GM19035 (cell line): Measurements from ENCODE around the gene GRIK3.
"Not testable (repeated sequence)": the region's sequence is repeated elsewhere in the genome, so short reads cannot be mapped to it uniquely, and the experiment has no call there.

ENCODE experiments used
- ATAC-seq: cut with Tn5 transposase; IDR thresholded peaks from one replicate; pipeline ENCODE4 v1.9.1; 2021; ENCODE audit not compliant: unreplicated experiment

The GRIK3 gene

GRCh38 chr1:36948147-36948546 is 86.2 kb downstream of the GRIK3 start:
- no peak for ATAC-seq

- ATAC-seq, result no peak
Observed at GRCh38 chr1:36947384-36947783, 86.9 kb downstream of the GRIK3 start.

DNA sequence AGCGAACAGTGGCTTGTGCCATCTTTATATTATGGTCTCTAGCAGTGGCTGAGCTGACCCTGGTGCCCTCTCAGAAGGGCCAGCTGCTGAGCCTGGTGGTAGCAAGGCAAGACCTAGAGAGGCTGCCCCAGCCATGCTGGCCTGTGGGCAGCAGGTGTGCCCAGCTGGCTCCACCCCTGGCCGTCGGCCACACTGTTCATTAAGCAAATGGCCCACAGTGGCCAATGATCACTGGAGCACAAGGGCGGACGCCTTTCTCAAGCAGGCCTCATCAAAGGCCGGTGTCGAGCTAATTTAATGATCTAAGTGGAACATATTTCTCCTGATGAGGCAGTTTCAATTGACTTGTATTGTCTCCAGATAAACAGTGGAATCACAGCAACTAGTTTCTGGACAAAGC is 89.4 kb downstream of the GRIK3 start:
- no peak for ATAC-seq

DNA sequence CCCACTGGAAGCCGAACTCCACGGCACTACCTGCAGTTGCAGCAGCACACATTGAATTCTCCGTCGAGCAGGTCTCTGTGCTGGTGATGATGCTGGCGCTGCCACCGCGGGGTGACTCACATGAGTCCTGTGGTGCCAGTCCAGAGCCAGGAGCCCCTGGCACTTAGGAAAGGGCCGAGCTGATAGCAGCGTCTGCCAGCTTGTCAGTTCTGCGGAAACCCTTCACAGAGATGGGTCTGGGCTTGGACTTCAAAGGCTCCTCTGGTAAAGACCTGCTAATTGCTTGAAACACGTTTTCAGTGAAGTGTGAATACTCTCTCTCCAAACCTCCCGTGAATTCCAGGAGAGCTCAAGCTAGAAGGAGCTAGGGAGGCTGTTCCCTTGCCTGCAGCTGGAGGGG is 92.2 kb downstream of the GRIK3 start:
- no peak for ATAC-seq

GRCh38 chr1:36941316-36941978 is 92.9 kb downstream of the GRIK3 start:
- ATAC-seq, result no peak

DNA sequence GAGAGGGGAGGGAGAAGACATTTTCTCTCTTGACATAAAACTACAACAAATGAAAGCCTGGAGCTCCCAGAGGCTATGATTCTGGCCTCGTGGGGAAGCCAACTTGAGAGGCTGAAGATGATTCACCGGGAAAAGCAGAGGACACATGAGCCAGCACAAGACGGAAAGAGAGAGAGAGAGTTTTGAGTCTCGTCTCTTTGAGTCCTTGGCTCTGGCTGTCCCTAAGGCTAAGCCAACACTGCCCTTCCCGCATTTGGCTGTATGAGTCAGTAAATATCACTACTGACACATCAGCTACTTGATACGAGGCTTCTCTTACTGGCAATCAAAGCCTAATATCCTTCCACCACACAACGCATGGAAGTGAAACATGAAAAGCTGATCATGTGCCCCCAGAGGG is 95.5 kb downstream of the GRIK3 start:
- ATAC-seq, result no peak

GRCh38 chr1:36937371-36937770 is 96.9 kb downstream of the GRIK3 start:
- ATAC-seq, result no peak

DNA sequence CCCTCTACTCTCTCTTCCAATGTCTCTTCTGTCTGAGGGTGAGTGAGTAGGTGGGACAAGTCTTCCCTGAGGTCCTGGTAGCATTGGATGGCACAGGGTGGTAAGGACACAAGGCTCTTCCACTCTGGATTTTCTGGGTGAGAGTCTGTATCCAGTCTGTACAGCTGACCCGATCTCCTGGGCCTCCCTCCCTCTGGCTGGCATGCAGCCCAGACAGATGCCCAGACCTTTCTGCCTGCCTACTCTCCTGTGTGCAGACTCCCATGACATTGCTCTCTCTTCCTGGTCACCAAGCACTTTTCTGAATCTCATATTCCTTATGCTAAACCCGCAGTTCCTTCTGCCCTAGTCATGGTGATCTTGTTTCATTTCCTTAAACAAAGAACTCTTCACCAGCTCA is 100.3 kb downstream of the GRIK3 start:
- no peak for ATAC-seq

- ATAC-seq, result no peak
Observed at GRCh38 chr1:36927826-36928225, 106.5 kb downstream of the GRIK3 start.

GRCh38 chr1:36925251-36925650 is 109.1 kb downstream of the GRIK3 start:
- no peak for ATAC-seq

GRCh38 chr1:36924282-36924811 is 110.0 kb downstream of the GRIK3 start:
- ATAC-seq, result no peak

DNA sequence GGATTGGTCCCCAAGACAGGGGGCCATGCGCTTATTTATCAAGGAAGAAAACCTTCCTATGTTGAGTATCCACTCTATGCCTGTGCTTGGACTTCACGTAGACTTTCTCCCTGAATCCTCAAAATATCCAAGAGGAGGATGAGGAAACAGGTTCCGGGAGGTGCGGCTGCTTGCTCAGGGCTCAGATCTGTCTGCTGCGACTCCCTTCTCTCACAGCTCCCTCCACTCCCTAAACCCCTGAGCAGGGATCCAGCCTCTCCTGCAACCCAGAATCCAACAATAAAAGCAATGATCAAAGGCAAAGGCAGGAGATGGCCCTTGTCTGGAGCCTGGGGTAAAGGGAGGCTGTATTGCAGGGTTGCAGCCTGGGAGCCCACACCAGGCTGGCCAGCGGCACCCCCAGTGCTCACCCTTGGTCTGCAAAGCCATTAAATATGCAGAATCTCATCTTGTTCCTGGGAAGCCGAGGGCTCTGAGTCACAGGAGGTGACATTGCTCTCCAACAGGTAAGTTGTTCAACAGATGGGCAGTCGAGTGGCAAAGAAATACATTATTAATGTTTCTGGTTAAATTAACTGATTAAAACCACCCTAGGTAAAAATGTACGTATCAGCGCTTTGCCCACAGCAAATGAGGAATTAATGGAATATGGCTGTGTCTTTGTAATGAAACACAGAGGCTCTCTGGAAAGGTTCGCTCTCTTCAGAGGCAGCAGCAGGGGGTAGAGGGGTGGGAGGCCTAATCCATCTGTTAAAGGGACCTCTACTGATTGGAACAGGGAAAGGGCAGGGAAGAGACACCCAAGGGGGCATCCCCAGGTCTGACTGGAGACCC is 111.5 kb downstream of the GRIK3 start:
- ATAC-seq, result no peak

DNA sequence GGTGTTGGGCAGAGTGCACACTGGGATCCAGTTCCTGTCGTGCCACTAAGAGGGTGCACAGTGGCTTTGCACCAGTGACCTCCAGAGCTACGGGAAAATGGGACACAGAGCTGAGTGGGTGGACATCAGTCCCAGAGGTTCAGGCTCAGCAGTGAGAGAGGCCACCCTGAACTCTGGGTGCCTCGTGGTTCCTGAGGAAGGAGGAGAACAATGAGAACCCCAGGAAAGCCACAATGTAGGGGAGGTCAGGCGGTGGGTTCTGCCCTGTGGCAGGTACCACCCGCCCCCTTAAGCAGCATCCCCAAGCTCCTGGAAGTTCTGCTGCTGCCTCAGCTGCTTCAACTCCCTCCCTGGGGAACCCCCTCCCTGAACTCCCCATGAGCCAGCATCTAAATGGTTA is 112.2 kb downstream of the GRIK3 start:
- ATAC-seq, result no peak

DNA sequence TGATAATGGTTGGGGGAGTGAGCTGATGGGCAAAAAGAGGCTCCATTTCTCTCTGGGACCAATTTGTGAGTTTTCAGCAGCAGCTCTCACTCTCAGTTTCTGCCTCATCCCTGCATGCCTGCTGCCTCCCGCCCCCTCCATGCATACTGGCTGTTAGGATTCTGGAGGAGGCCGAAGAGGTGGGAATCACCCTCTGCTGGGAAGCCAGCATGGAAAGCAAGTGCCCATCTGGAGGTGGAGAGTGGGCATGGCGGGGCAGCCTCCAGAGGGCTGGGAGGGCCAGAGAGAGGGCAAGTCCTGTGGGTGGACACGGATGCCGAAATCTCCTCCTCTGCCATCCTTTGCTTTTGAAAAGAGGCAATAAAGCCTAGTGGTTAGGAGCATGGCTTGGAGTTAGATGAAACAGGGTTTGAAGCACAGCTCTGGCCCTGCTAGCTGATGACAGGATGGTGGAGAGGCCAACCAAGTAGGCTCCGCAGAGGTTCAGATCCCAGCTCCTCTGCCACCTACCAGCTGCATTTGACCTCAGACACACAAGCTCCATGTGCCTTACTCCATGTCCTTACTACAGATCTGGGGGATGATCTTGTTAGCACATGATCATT is 113.4 kb downstream of the GRIK3 start:
- ATAC-seq, result no peak

GRCh38 chr1:36920371-36920770 is 113.9 kb downstream of the GRIK3 start:
- ATAC-seq, result no peak

- no peak for ATAC-seq
Observed at GRCh38 chr1:36919491-36920145, 114.7 kb downstream of the GRIK3 start.

- no peak for ATAC-seq
Observed at GRCh38 chr1:36918604-36919003, 115.7 kb downstream of the GRIK3 start.

- not testable (repeated sequence) for ATAC-seq
Observed at GRCh38 chr1:36916542-36916941, 117.8 kb downstream of the GRIK3 start.

DNA sequence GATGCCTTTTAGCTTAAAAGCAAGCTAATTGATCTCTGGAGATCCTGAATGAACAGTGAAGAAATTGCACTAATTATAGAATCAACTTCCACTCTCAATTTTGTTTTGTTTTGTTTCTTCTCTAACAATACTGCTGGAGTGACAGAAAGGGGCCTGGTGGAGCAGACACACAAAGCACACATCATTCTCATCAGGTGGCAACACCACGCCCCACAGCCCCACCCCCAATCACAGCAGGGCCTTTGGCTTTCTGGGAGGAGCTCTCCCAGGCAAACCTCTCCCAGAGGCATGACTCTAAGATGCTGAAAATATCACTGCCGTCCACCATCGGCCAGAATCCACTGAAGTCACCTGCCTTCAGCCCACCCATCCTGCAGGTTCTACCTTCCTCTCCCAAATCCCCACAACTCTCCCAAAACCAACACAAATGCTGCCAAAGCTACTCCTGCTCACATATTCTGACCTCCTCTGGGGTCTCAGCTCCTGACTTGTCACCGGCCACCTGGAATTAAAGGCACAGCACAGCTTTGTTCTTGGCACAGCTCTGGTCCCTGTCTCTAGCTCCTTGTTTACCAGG is 120.7 kb downstream of the GRIK3 start:
- no peak for ATAC-seq

- ATAC-seq, result no peak
Observed at GRCh38 chr1:36913016-36913415, 121.3 kb downstream of the GRIK3 start.

GRCh38 chr1:36912365-36912865 is 121.9 kb downstream of the GRIK3 start:
- no peak for ATAC-seq
